IMR-90 (cell line): Measurements from ENCODE around the gene TRIM38.

Experiments
- MXI1 ChIP-seq: IDR thresholded peaks from 2 replicates; pipeline ENCODE4 v1.6.1; 2012; ENCODE audit warnings: low read depth, mild to moderate bottlenecking, low read length, moderate library complexity, borderline replicate concordance
- RFX5 ChIP-seq: IDR thresholded peaks from 2 replicates; pipeline ENCODE4 v1.8.0; 2012; ENCODE audit warnings: low read depth, mild to moderate bottlenecking, low read length, moderate library complexity

GRCh38 chr6:25927178-25927577 lies 35.4 kb upstream of the TRIM38 start:
- TF ChIP-seq MXI1 (no peak), RFX5 (no peak)
